Measurements from ENCODE around the gene NUP62CL. TPM values are rescaled to one million over a fixed set of nuclear protein-coding genes. Genes with fewer than 3 reads are reported as not detected.

Gene NUP62CL
- total and polyA plus RNA-seq, 10 of the 15 experiments (the other 5 are each of a cell fraction or from before 2014, with no cell fraction given): 2.5 to 6.0 (median 4.2) TPM

GRCh38 chrX:107117993-107118321 is 88.3 kb downstream of the NUP62CL start:
- POLR2A ChIA-PET: interaction anchor here (1.2 kb wide), 1 partner anchor 12 kb away, joined by 3 read pairs; no protein-coding TSS in a partner anchor
- WGBS (ENCODE audit: insufficient coverage, insufficient replicate concordance, low lambda C conversion rate, missing lambda C conversion rate): 17% methylated on average over 8 of the region's 8 CpGs
- Histone ChIP-seq H3K79me2 (ENCODE audit: control insufficient read depth, insufficient read depth, low read length) (peaks cover 10% of the 10 kb centered on the region), H3K9me3 (replicated peaks; ENCODE audit: control insufficient read depth, insufficient read depth, low read length) (no peaks in the 10 kb centered on the region), H3K4me2 (ENCODE audit: control insufficient read depth, insufficient read depth) (peak overlapping the region; percentile 31; the same call in 1 of the 2 replicates), H2AFZ (ENCODE audit: control insufficient read depth, low read depth, low read length) (peak overlapping the region; percentile 91), H3K4me1 (ENCODE audit: control insufficient read depth, insufficient read depth, low read length) (no peaks in the 10 kb centered on the region), H3K9ac (ENCODE audit: control insufficient read depth, insufficient read depth, low read length) (peak overlapping the region; percentile 80), H4K20me1 (ENCODE audit: control insufficient read depth, insufficient read depth) (no peaks in the 10 kb centered on the region), H3K27ac (ENCODE audit: control insufficient read depth, insufficient read depth) (peak overlapping the region; percentile 83), H3K4me3 (peak overlapping the region; percentile 55), H3K27me3 (replicated peaks in 1 of 2; ENCODE audit: control insufficient read depth in 2 of 2, insufficient read depth in 2 of 2, low read length in 1 of 2) (no peaks in the 10 kb centered on the region), H3K36me3 (ENCODE audit: control insufficient read depth in 2 of 2, insufficient read depth in 2 of 2, low read length in 1 of 2) (no peaks in the 10 kb centered on the region)
- TF ChIP-seq SPI1 (IDR thresholded peaks at IDR 0.05; ENCODE audit: borderline replicate concordance, insufficient read depth, low read depth, low read length): peak; percentile 43; the same call in 1 of the 2 replicates
- 0 out of 2 replicates have a peak, but pooled peaks have one; percentile 33 for TF ChIP-seq YY1 (IDR thresholded peaks at IDR 0.05; ENCODE audit: low read depth, low read length)
- no peak for TF ChIP-seq STAT1 (conservative IDR thresholded peaks at IDR 0.05)
- CTCF ChIA-PET: interaction anchor here (0.9 kb wide), 1 partner anchor 28 kb away, joined by 3 read pairs; no protein-coding TSS in a partner anchor
- no peak for DNase-seq (ENCODE audit: low read depth, low spot score)
- intact Hi-C loops (cut with micrococcal nuclease; ENCODE audit: unreplicated experiment) (loop anchor here (5.0 kb wide), 2 partner anchors 89 to 559 kb away; partner anchors contain the start of genes DNAAF6 and NUP62CL), in situ Hi-C loops (cut with MboI) (no loop called here)
- peak; percentile 33; the same call in 2 of the 3 replicates for ATAC-seq
- RAD21 ChIA-PET (ENCODE audit: unreplicated experiment): no interaction called here
- no peak for FAIRE-seq
- SMC1A ChIA-PET (ENCODE audit: uncharacterized antibody, unreplicated experiment): no interaction called here
- no TSS peak for BruUV-seq (replicated peaks)

DNA sequence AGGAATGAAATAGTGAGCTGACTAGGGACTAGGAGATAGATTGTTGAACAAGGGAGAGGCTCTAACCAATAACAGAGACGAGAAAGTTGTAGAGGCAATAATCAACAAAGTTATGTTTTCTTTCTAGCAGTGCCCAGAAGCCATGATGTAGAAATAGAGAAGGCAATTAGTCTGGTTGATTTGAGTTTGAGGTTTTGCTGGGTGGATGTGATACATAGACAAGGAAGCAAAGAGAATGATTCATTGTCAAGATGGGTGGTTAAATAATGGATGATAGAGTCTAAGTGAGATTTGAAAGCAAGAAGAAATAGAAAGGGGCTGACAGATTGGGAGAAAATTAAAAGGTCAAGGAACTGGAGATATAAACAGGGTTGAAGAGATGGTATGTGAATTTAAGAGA is 98.8 kb downstream of the NUP62CL start:
- no peak overlapping the region for H3K27ac ChIP-seq (ENCODE audit: control insufficient read depth, insufficient read depth)
- in situ Hi-C loops (cut with MboI): no loop called here
- H4K20me1 ChIP-seq (ENCODE audit: control insufficient read depth, insufficient read depth): no peaks in the 10 kb centered on the region
- ATAC-seq: no peak
- no peaks in the 10 kb centered on the region; a peak in 1 of 4 replicates for H3K36me3 ChIP-seq (ENCODE audit: control insufficient read depth in 2 of 2, insufficient read depth in 2 of 2, low read length in 1 of 2)
- FAIRE-seq: no peak
- WGBS (ENCODE audit: insufficient coverage, insufficient replicate concordance, low lambda C conversion rate, missing lambda C conversion rate): 83% methylated on average over 1 of the region's 1 CpG
- H3K4me3 ChIP-seq: no peak overlapping the region
- no peak overlapping the region for H2AFZ ChIP-seq (ENCODE audit: control insufficient read depth, low read depth, low read length)
- H3K27me3 ChIP-seq (replicated peaks in 1 of 2; ENCODE audit: control insufficient read depth in 2 of 2, insufficient read depth in 2 of 2, low read length in 1 of 2): no peaks in the 10 kb centered on the region
- H3K79me2 ChIP-seq (ENCODE audit: control insufficient read depth, insufficient read depth, low read length): no peaks in the 10 kb centered on the region; the same call in 1 of the 2 replicates
- RAD21 ChIA-PET (ENCODE audit: unreplicated experiment): no interaction called here
- SMC1A ChIA-PET (ENCODE audit: uncharacterized antibody, unreplicated experiment): no interaction called here
- POLR2A ChIA-PET: interaction anchor here (1.0 kb wide), 1 partner anchor 10 kb away, joined by 3 read pairs; no protein-coding TSS in a partner anchor
- BruUV-seq (replicated peaks): no TSS peak
- intact Hi-C loops (cut with micrococcal nuclease; ENCODE audit: unreplicated experiment): no loop called here
- H3K9ac ChIP-seq (ENCODE audit: control insufficient read depth, insufficient read depth, low read length): no peak overlapping the region
- no peaks in the 10 kb centered on the region for H3K4me1 ChIP-seq (ENCODE audit: control insufficient read depth, insufficient read depth, low read length)
- H3K9me3 ChIP-seq (replicated peaks; ENCODE audit: control insufficient read depth, insufficient read depth, low read length): no peaks in the 10 kb centered on the region; the same call in 2 of the 3 replicates
- no peak overlapping the region for H3K4me2 ChIP-seq (ENCODE audit: control insufficient read depth, insufficient read depth)
- DNase-seq (ENCODE audit: low read depth, low spot score): no peak
- CTCF ChIA-PET: no interaction called here
- no peak for TF ChIP-seq ZBTB40 (IDR thresholded peaks at IDR 0.05; ENCODE audit: borderline replicate concordance)
- no peak for TF ChIP-seq PML (IDR thresholded peaks at IDR 0.05; ENCODE audit: low read length)
- TF ChIP-seq RELA (IDR thresholded peaks at IDR 0.05; ENCODE audit: borderline replicate concordance, partially characterized antibody): no peak
- TF ChIP-seq, protein P1, sequence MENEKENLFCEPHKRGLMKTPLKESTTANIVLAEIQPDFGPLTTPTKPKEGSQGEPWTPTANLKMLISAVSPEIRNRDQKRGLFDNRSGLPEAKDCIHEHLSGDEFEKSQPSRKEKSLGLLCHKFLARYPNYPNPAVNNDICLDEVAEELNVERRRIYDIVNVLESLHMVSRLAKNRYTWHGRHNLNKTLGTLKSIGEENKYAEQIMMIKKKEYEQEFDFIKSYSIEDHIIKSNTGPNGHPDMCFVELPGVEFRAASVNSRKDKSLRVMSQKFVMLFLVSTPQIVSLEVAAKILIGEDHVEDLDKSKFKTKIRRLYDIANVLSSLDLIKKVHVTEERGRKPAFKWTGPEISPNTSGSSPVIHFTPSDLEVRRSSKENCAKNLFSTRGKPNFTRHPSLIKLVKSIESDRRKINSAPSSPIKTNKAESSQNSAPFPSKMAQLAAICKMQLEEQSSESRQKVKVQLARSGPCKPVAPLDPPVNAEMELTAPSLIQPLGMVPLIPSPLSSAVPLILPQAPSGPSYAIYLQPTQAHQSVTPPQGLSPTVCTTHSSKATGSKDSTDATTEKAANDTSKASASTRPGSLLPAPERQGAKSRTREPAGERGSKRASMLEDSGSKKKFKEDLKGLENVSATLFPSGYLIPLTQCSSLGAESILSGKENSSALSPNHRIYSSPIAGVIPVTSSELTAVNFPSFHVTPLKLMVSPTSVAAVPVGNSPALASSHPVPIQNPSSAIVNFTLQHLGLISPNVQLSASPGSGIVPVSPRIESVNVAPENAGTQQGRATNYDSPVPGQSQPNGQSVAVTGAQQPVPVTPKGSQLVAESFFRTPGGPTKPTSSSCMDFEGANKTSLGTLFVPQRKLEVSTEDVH (IDR thresholded peaks at IDR 0.05; ENCODE audit: low read depth, partially characterized antibody): no peak
- no peak for TF ChIP-seq ZSCAN29 (IDR thresholded peaks at IDR 0.05)
- TF ChIP-seq RB1 (IDR thresholded peaks at IDR 0.05; ENCODE audit: borderline replicate concordance): no peak
- no peak for TF ChIP-seq ESRRA (IDR thresholded peaks at IDR 0.05; ENCODE audit: low read length)
- no peak for TF ChIP-seq TCF7 (IDR thresholded peaks at IDR 0.05; ENCODE audit: borderline replicate concordance)
